Left ventricle myocardium superior (tissue), 1 donor: ENCODE measurements around the gene HGFAC. TPM values are rescaled to one million over a fixed set of nuclear protein-coding genes. Genes with fewer than 3 reads are reported as not detected.
"Not testable (repeated sequence)": the region's sequence is repeated elsewhere in the genome, so short reads cannot be mapped to it uniquely, and the experiment has no call there.

ENCODE experiments used
- ATAC-seq: fragments of 200-7000 bp; cut with Tn5 transposase; one replicate; pipeline ENCODE4 v1.9.1; 2020; ENCODE audit warnings: mild to moderate bottlenecking, moderate library complexity
- DNase-seq: peaks from one replicate; pipeline ENCODE4 v3.0.0-alpha.2; 2020
- intact Hi-C: fragments of 100-400 bp; cut with micrococcal nuclease; formaldehyde crosslinking; loops from one replicate; pipeline ENCODE4 v1.11.0; 2022
- total RNA-seq: library from RNA; stranded (reverse); fragmentation: NEBNext Ultra II Directional; extraction: Animal tissue kit (Norgen Biotek cat#: 25700); gene quantifications from one replicate; pipeline ENCODE4 v1.2.1, GENCODE V29; 2021
- donor health status: DM: no; HTN: yes; CAD: no; lungs with severe emphysema.

Gene HGFAC
- total RNA-seq, 1 donor from 2014 or later = 0.67 TPM

GRCh38 chr4:3449574-3450534, 8.1 kb downstream of the HGFAC start:
- peak; percentile 20 for DNase-seq
- no peak for ATAC-seq
- intact Hi-C loops = loop anchor here (10.0 kb wide), 1 partner anchor 105 kb away; no protein-coding TSS in a partner anchor

- intact Hi-C loops = no loop called here
- no peak for ATAC-seq
- no peak for DNase-seq
Observed at GRCh38 chr4:3450643-3451042, 8.9 kb downstream of the HGFAC start.

- intact Hi-C loops = no loop called here
- DNase-seq (no peak), ATAC-seq (no peak)
Observed at GRCh38 chr4:3451956-3452355, 10.2 kb downstream of the HGFAC start.

GRCh38 chr4:3452376-3452775, 10.6 kb downstream of the HGFAC start:
- intact Hi-C loops = no loop called here
- DNase-seq (peak; percentile 27), ATAC-seq (peak; percentile 31)

- ATAC-seq, intact Hi-C loops, DNase-seq: not testable (repeated sequence)
Observed at GRCh38 chr4:3455596-3455995, 13.8 kb downstream of the HGFAC start.

GRCh38 chr4:3458371-3458770, 16.6 kb downstream of the HGFAC start:
- DNase-seq (no peak), ATAC-seq (no peak)
- intact Hi-C loops = no loop called here

GRCh38 chr4:3459156-3459555, 17.4 kb downstream of the HGFAC start:
- ATAC-seq, intact Hi-C loops: not testable (repeated sequence)
- DNase-seq = peak; percentile 9

- intact Hi-C loops = no loop called here
- peak; percentile 22 for DNase-seq
- no peak for ATAC-seq
Observed at GRCh38 chr4:3460926-3461325, 19.2 kb downstream of the HGFAC start.

- DNase-seq = peak; percentile 91
- intact Hi-C loops = no loop called here
- ATAC-seq = peak; percentile 80
Observed at GRCh38 chr4:3461515-3462291, 19.9 kb downstream of the HGFAC start.

GRCh38 chr4:3462321-3462789, 20.6 kb downstream of the HGFAC start:
- intact Hi-C loops = no loop called here
- no peak for ATAC-seq
- DNase-seq = peak; percentile 30

- DNase-seq (peak; percentile 83), ATAC-seq (peak; percentile 64)
- intact Hi-C loops = no loop called here
Observed at GRCh38 chr4:3462790-3463415, 21.1 kb downstream of the HGFAC start, which contains the start of gene DOK7. Gene DOK7, plus strand, starts transcription at chr4:3463306. Its CDS starts 70 bp downstream, at chr4:3463376.

- ATAC-seq = peak; percentile 1
- intact Hi-C loops = no loop called here
- DNase-seq = peak; percentile 29
Observed at GRCh38 chr4:3463556-3464348, 22.0 kb downstream of the HGFAC start.

- intact Hi-C loops = no loop called here
- DNase-seq = peak; percentile 34
- no peak for ATAC-seq
Observed at GRCh38 chr4:3464349-3464905, 22.7 kb downstream of the HGFAC start.

GRCh38 chr4:3464911-3465697, 23.3 kb downstream of the HGFAC start:
- intact Hi-C loops = no loop called here
- DNase-seq = peak; percentile 20
- ATAC-seq = no peak

GRCh38 chr4:3465698-3466671, 24.2 kb downstream of the HGFAC start:
- peak; percentile 63 for DNase-seq

More at GRCh38 chr4:3465698-3466671, 24.2 kb downstream of the HGFAC start:
- intact Hi-C loops = no loop called here
- ATAC-seq = peak; percentile 45
